Uterus (tissue), 4 donors: ENCODE results near the gene JOSD1. TPM values are rescaled to one million over a fixed set of nuclear protein-coding genes. Genes with fewer than 3 reads are reported as not detected.

Experiments used
- DNase-seq, 2 donors: peaks; one replicate each; pipeline ENCODE4 v3.0.0-alpha.2; 2019 to 2020
- H3K27ac ChIP-seq, 2 donors: fragments of 200-600 bp; sonication (generic); 1 replicate in 1 of 2; 2 replicates in 1 of 2; pipeline ENCODE4 v1.5.1; 2016 to 2018
- H3K27me3 ChIP-seq, 2 donors: fragments of 200-600 bp; sonication (generic); one replicate each; pipeline ENCODE4 v1.5.1; 2018 to 2019; ENCODE audit warnings: control low read depth in 1 of 2
- H3K36me3 ChIP-seq, 2 donors: fragments of 200-600 bp; sonication (generic); one replicate each; pipeline ENCODE4 v1.5.1; 2019; ENCODE audit warnings: control low read depth in 1 of 2
- H3K4me1 ChIP-seq, 2 donors: fragments of 200-600 bp; sonication (generic); one replicate each; pipeline ENCODE4 v1.5.1; 2018 to 2019; ENCODE audit warnings: control low read depth in 1 of 2
- H3K4me3 ChIP-seq, 2 donors: fragments of 200-600 bp; sonication (generic); 1 replicate in 1 of 2; 2 replicates in 1 of 2; pipeline ENCODE4 v1.5.1; 2018 to 2019; ENCODE audit warnings: mild to moderate bottlenecking in 1 of 2
- H3K9me3 ChIP-seq, 2 donors: fragments of 200-600 bp; sonication (generic); one replicate each; pipeline ENCODE4 v1.5.1; 2019; ENCODE audit warnings: control low read depth in 1 of 2
- CTCF ChIP-seq, 4 experiments: fragments of 200-600 bp in 2 of 4; fragments of 450-650 bp in 2 of 4; sonication (generic) in 2 of 4; IDR thresholded peaks; one replicate each; pipeline ENCODE4 v1.5.1; 2016 to 2019; ENCODE audit warnings: antibody characterized with exemption in 4 of 4, mild to moderate bottlenecking in 2 of 4, moderate library complexity in 1 of 4
- POLR2A ChIP-seq, 2 donors: fragments of 450-650 bp; IDR thresholded peaks; one replicate each; pipeline ENCODE4 v1.6.1; 2016; ENCODE audit warnings: antibody characterized with exemption in 2 of 2, mild to moderate bottlenecking in 1 of 2, moderate library complexity in 1 of 2
- intact Hi-C: fragments of 100-400 bp; cut with DNase I; formaldehyde crosslinking; loops from one replicate; pipeline ENCODE4 v1.15.1; 2023; ENCODE audit warnings: low total_unique reads
- total RNA-seq, 4 donors: library from RNA; depleted of rRNA in 3 of 4; stranded (reverse); fragments of >200 nt in 3 of 4; gene quantifications; one replicate each; pipeline versions ENCODE4 v1.1.0 to v1.2.4, GENCODE V29; 2014 to 2023
- donor health status: DM: yes; HTN: yes; CAD: no.

JOSD1 gene
- total RNA-seq, 4 donors from 2014 or later: 24.4 to 57.9 (median 40.2) TPM

GRCh38 chr22:38736257-38736570 is 35.5 kb upstream of the JOSD1 start:
- Histone ChIP-seq H3K4me3 (no peak overlapping the region), H3K9me3 (no peaks in the 10 kb centered on the region), H3K36me3 (peaks cover 0 to under 1% of the 10 kb centered on the region in 2 donors), H3K4me1 (no peaks in the 10 kb centered on the region), H3K27me3 (no peaks in the 10 kb centered on the region), H3K27ac (no peak overlapping the region)
- TF ChIP-seq POLR2A (IDR thresholded peaks at IDR 0.05): no peak
- no peak for TF ChIP-seq CTCF (IDR thresholded peaks at IDR 0.05)
- DNase-seq: no peak
- intact Hi-C loops: no loop called here

- H3K36me3 ChIP-seq: no peaks in the 10 kb centered on the region
- intact Hi-C loops: no loop called here
- no peaks in the 10 kb centered on the region for H3K4me1 ChIP-seq
- no peak for DNase-seq
- H3K4me3 ChIP-seq: no peak overlapping the region
- no peaks in the 10 kb centered on the region for H3K27me3 ChIP-seq
- TF ChIP-seq CTCF (IDR thresholded peaks at IDR 0.05) (no peak), POLR2A (IDR thresholded peaks at IDR 0.05) (no peak)
- peak overlapping the region in 1 of 2 donors; percentile 67 for H3K27ac ChIP-seq
- H3K9me3 ChIP-seq: no peaks in the 10 kb centered on the region
These were observed 34.9 kb upstream of the JOSD1 start for GRCh38 chr22:38735465-38736256.

- intact Hi-C loops: no loop called here
- Histone ChIP-seq H3K27ac (peak overlapping the region in 1 of 2 donors; percentile 67), H3K36me3 (no peaks in the 10 kb centered on the region), H3K4me1 (no peaks in the 10 kb centered on the region), H3K9me3 (no peaks in the 10 kb centered on the region), H3K4me3 (no peak overlapping the region), H3K27me3 (no peaks in the 10 kb centered on the region)
- TF ChIP-seq CTCF (IDR thresholded peaks at IDR 0.05): no peak
- no peak for TF ChIP-seq POLR2A (IDR thresholded peaks at IDR 0.05)
- DNase-seq: no peak
These were observed 34.4 kb upstream of the JOSD1 start for GRCh38 chr22:38735126-38735464.

GRCh38 chr22:38734421-38735100 is 33.8 kb upstream of the JOSD1 start:
- Histone ChIP-seq H3K27me3 (no peaks in the 10 kb centered on the region), H3K9me3 (no peaks in the 10 kb centered on the region), H3K4me1 (no peaks in the 10 kb centered on the region), H3K27ac (peak overlapping the region; percentile 62 to 67), H3K36me3 (no peaks in the 10 kb centered on the region), H3K4me3 (no peak overlapping the region)
- intact Hi-C loops: no loop called here
- TF ChIP-seq POLR2A (IDR thresholded peaks at IDR 0.05): no peak
- TF ChIP-seq CTCF (IDR thresholded peaks at IDR 0.05): no peak
- no peak for DNase-seq

- Histone ChIP-seq H3K36me3 (no peaks in the 10 kb centered on the region), H3K27me3 (no peaks in the 10 kb centered on the region), H3K27ac (peak overlapping the region; percentile 62 to 67), H3K4me3 (no peak overlapping the region), H3K9me3 (no peaks in the 10 kb centered on the region), H3K4me1 (no peaks in the 10 kb centered on the region)
- TF ChIP-seq CTCF (IDR thresholded peaks at IDR 0.05) (no peak), POLR2A (IDR thresholded peaks at IDR 0.05) (no peak)
- DNase-seq: peak; percentile 65 to 67
- intact Hi-C loops: no loop called here
These were observed 33.1 kb upstream of the JOSD1 start for GRCh38 chr22:38733724-38734381.
